Esophagus muscularis mucosa (tissue), 3 donors: ENCODE measurements around the gene SNRPD2.

Source experiments
- POLR2A ChIP-seq: fragments of 450-650 bp; IDR thresholded peaks from one replicate; pipeline ENCODE4 v1.6.1; 2017; ENCODE audit warnings: antibody characterized with exemption, moderate library complexity, mild to moderate bottlenecking, low read depth
- TF ChIP-seq, protein P1 (sequence below), 3 experiments: fragments of 200-600 bp in 2 of 3; fragments of 450-650 bp in 1 of 3; sonication (generic) in 2 of 3; IDR thresholded peaks; one replicate each; pipeline ENCODE4 v1.5.1; 2017 to 2019; ENCODE audit warnings: antibody characterized with exemption in 3 of 3, mild to moderate bottlenecking in 2 of 3, moderate library complexity in 1 of 3

- TF ChIP-seq, protein P1, sequence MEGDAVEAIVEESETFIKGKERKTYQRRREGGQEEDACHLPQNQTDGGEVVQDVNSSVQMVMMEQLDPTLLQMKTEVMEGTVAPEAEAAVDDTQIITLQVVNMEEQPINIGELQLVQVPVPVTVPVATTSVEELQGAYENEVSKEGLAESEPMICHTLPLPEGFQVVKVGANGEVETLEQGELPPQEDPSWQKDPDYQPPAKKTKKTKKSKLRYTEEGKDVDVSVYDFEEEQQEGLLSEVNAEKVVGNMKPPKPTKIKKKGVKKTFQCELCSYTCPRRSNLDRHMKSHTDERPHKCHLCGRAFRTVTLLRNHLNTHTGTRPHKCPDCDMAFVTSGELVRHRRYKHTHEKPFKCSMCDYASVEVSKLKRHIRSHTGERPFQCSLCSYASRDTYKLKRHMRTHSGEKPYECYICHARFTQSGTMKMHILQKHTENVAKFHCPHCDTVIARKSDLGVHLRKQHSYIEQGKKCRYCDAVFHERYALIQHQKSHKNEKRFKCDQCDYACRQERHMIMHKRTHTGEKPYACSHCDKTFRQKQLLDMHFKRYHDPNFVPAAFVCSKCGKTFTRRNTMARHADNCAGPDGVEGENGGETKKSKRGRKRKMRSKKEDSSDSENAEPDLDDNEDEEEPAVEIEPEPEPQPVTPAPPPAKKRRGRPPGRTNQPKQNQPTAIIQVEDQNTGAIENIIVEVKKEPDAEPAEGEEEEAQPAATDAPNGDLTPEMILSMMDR (IDR thresholded peaks at IDR 0.05), result no peak
- TF ChIP-seq POLR2A, result no peak
These were observed 14.2 kb downstream of the SNRPD2 start for GRCh38 chr19:45677351-45678230.
